ENCODE measurements around the gene ARMCX4. TPM values are rescaled to one million over a fixed set of nuclear protein-coding genes. Genes with fewer than 3 reads are reported as not detected.
A peak's percentile ranks its signal among the peaks of the same experiment; 100 is the strongest.

Gene ARMCX4
- total RNA-seq, 1 donor = 5.1 TPM

DNA sequence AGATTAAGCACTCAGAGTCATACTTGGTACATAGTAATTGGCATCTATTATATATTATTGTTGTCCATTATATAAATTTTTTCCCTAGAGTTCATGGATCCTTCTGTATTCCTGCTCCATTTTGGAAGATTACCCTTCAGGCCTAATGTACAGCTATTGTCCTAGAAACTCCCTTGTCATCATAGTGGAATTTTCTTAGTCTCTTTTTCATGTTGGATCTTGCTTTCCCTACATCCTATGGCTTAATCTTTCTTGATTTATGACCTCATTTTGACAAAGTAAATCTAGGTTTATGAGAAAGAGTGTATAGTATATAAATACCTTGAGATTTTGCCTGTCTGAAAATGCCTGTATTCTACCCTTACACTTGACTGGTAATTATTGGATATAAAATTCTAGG, 22.1 kb downstream of the ARMCX4 start:
- TF ChIP-seq, protein P1, sequence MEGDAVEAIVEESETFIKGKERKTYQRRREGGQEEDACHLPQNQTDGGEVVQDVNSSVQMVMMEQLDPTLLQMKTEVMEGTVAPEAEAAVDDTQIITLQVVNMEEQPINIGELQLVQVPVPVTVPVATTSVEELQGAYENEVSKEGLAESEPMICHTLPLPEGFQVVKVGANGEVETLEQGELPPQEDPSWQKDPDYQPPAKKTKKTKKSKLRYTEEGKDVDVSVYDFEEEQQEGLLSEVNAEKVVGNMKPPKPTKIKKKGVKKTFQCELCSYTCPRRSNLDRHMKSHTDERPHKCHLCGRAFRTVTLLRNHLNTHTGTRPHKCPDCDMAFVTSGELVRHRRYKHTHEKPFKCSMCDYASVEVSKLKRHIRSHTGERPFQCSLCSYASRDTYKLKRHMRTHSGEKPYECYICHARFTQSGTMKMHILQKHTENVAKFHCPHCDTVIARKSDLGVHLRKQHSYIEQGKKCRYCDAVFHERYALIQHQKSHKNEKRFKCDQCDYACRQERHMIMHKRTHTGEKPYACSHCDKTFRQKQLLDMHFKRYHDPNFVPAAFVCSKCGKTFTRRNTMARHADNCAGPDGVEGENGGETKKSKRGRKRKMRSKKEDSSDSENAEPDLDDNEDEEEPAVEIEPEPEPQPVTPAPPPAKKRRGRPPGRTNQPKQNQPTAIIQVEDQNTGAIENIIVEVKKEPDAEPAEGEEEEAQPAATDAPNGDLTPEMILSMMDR (IDR thresholded peaks at IDR 0.05; ENCODE audit: extremely low read depth, low read depth, low read length) = no peak
- no peaks in the 10 kb centered on the region for H3K9me3 ChIP-seq (ENCODE audit: low read depth, low read length)
- H3K4me1 ChIP-seq (ENCODE audit: insufficient read depth, low read length) = no peaks in the 10 kb centered on the region
- H3K79me2 ChIP-seq (ENCODE audit: insufficient read depth, low read length) = no peaks in the 10 kb centered on the region
- H3K4me3 ChIP-seq (ENCODE audit: insufficient read depth, low read length) = no peak overlapping the region
- peaks cover 3% of the 10 kb centered on the region for H3K36me3 ChIP-seq (ENCODE audit: insufficient read depth, low read length)
- no peaks in the 10 kb centered on the region for H4K20me1 ChIP-seq (ENCODE audit: insufficient read depth, low read length)
- H3K4me2 ChIP-seq (ENCODE audit: insufficient read depth, low read length) = no peak overlapping the region
- H2AFZ ChIP-seq (ENCODE audit: low read length) = no peak overlapping the region
- no peak overlapping the region for H3K27ac ChIP-seq (ENCODE audit: low read depth, low read length)
- DNase-seq (ENCODE audit: insufficient read length, low spot score, missing footprints) = no peak
- no peaks in the 10 kb centered on the region for H3K27me3 ChIP-seq (ENCODE audit: insufficient read depth, low read length)

DNA sequence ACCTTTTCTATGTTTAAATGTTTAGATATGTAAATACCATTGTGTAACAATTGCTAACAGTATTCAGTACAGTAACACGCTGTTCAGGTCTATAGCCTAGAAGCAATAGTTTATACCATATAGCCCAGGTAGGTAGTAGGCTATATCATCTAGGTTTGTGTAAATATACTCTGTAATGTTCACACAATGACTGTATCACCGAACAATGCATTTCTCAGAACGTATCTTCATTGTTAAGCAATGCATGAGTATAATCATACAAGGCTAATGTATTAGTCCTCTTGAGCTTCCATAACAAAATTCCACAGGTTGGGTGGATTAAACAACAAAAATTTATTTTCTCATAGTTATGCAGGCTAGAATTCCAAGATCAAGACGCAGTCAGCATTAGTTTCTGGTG, 22.7 kb downstream of the ARMCX4 start:
- no peak overlapping the region for H3K27ac ChIP-seq (ENCODE audit: low read depth, low read length)
- no peaks in the 10 kb centered on the region for H3K4me1 ChIP-seq (ENCODE audit: insufficient read depth, low read length)
- H2AFZ ChIP-seq (ENCODE audit: low read length) = no peak overlapping the region
- peaks cover 3% of the 10 kb centered on the region for H3K36me3 ChIP-seq (ENCODE audit: insufficient read depth, low read length)
- H3K9me3 ChIP-seq (ENCODE audit: low read depth, low read length) = no peaks in the 10 kb centered on the region
- H3K4me2 ChIP-seq (ENCODE audit: insufficient read depth, low read length) = no peak overlapping the region
- no peaks in the 10 kb centered on the region for H4K20me1 ChIP-seq (ENCODE audit: insufficient read depth, low read length)
- no peak overlapping the region for H3K4me3 ChIP-seq (ENCODE audit: insufficient read depth, low read length)
- peak; percentile 41 for DNase-seq (ENCODE audit: insufficient read length, low spot score, missing footprints)
- H3K79me2 ChIP-seq (ENCODE audit: insufficient read depth, low read length) = no peaks in the 10 kb centered on the region
- no peaks in the 10 kb centered on the region for H3K27me3 ChIP-seq (ENCODE audit: insufficient read depth, low read length)
- TF ChIP-seq, protein P1 (IDR thresholded peaks at IDR 0.05; ENCODE audit: extremely low read depth, low read depth, low read length) = no peak

DNA sequence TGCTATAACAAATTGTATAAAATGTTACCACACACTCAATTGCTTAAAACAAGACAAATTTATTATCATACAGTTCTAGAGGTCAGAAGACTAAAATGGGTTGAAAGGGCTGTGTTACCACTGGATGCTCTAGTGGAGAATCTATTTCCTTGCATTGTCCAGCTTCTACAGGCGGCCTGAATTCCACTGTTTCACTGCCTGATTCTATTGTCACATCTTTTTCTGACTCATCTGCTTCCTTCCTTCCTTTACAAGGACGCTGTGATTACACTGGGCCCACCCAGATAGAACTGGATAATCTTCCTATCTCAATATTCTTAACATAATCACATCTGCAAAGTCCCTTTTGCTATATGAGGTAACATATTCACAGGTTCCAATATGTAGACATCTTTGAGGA, 45.7 kb downstream of the ARMCX4 start:
- Histone ChIP-seq H4K20me1 (ENCODE audit: insufficient read depth, low read length) (no peaks in the 10 kb centered on the region), H3K27ac (ENCODE audit: low read depth, low read length) (no peak overlapping the region), H3K27me3 (ENCODE audit: insufficient read depth, low read length) (no peaks in the 10 kb centered on the region), H3K4me3 (ENCODE audit: insufficient read depth, low read length) (no peak overlapping the region), H3K4me2 (ENCODE audit: insufficient read depth, low read length) (no peak overlapping the region), H3K4me1 (ENCODE audit: insufficient read depth, low read length) (no peaks in the 10 kb centered on the region), H3K36me3 (ENCODE audit: insufficient read depth, low read length) (no peaks in the 10 kb centered on the region), H3K79me2 (ENCODE audit: insufficient read depth, low read length) (no peaks in the 10 kb centered on the region), H2AFZ (ENCODE audit: low read length) (no peak overlapping the region), H3K9me3 (ENCODE audit: low read depth, low read length) (no peaks in the 10 kb centered on the region)
- TF ChIP-seq, protein P1 (IDR thresholded peaks at IDR 0.05; ENCODE audit: extremely low read depth, low read depth, low read length) = no peak
- no peak for DNase-seq (ENCODE audit: insufficient read length, low spot score, missing footprints)

Other genes with a start within 250 kb of the ARMCX4 start
- 0.29 and 0.36 TPM in 2 replicates for gene TAF7L, start 194.1 kb upstream of the ARMCX4 start, total RNA-seq
- gene TIMM8A, start 136.7 kb upstream of the ARMCX4 start, total RNA-seq = 2.7 and 2.9 TPM in 2 replicates
- gene BTK, start 99.3 kb upstream of the ARMCX4 start, total RNA-seq = not detected in 2 replicates
- 87.2 and 105 TPM in 2 replicates for gene RPL36A, start 94.4 kb upstream of the ARMCX4 start, total RNA-seq
- gene GLA, start 77.5 kb upstream of the ARMCX4 start, total RNA-seq = 22.8 and 26.5 TPM in 2 replicates
- gene HNRNPH2, start 77.2 kb upstream of the ARMCX4 start, total RNA-seq = 66.0 and 70.2 TPM in 2 replicates
- 67.7 and 70.1 TPM in 2 replicates for gene ARMCX1, start 65.1 kb downstream of the ARMCX4 start, total RNA-seq
- gene ARMCX6, start 132.5 kb downstream of the ARMCX4 start, total RNA-seq = 31.8 and 35.1 TPM in 2 replicates
- gene ARMCX3, start 137.7 kb downstream of the ARMCX4 start, total RNA-seq = 73.5 and 79.3 TPM in 2 replicates
- gene ARMCX2, start 174.4 kb downstream of the ARMCX4 start, total RNA-seq = 87.2 and 89.6 TPM in 2 replicates

Measured in osteoblast (primary cell).